SK-N-SH (cell line): Measurements from ENCODE around the gene GRAMD2A. TPM values are rescaled to one million over a fixed set of nuclear protein-coding genes. Genes with fewer than 3 reads are reported as not detected.

ENCODE experiments used
- CTCF ChIA-PET: fragments of 300-600, 350-600 bp; formaldehyde crosslinking; extraction: SDS; loops from one replicate; lab custom pipeline; 2021; lab: Yijun Ruan, JAX
- POLR2A ChIA-PET: fragments of 350-600 bp; sonication (Branson Sonifier 250); formaldehyde crosslinking; extraction: SDS; loops from one replicate; lab custom pipeline; 2020; ENCODE audit warnings: antibody characterized with exemption, inconsistent platforms; lab: Yijun Ruan, JAX
- DNase-seq: peaks from one replicate; pipeline ENCODE4 v3.0.0; 2012
- H2AFZ ChIP-seq: fragments of 200-600 bp; sonication (generic); 2 replicates; pipeline ENCODE4 v1.8.1; 2016; ENCODE audit warnings: antibody characterized with exemption, mild to moderate bottlenecking, low read depth
- H3F3A ChIP-seq: fragments of 200-600 bp; sonication (generic); replicated peaks from 2 replicates; pipeline ENCODE3; 2016; ENCODE audit warnings: antibody characterized with exemption, mild to moderate bottlenecking; ENCODE audit not compliant: insufficient read depth
- H3K27ac ChIP-seq, 2 experiments: fragments of 200-500 bp in 1 of 2; fragments of 200-600 bp in 1 of 2; sonication (Bioruptor generic) in 1 of 2; sonication (generic), shearing (Covaris generic) in 1 of 2; 2 replicates each; pipeline versions ENCODE4 v1.5.1 to v1.6.1; 2014 to 2016; ENCODE audit warnings: low read depth in 2 of 2, inconsistent platforms in 1 of 2, low read length in 1 of 2, mild to moderate bottlenecking in 1 of 2, mixed read lengths in 1 of 2
- H3K27me3 ChIP-seq: fragments of 200-600 bp; sonication (generic), shearing (Covaris generic); 2 replicates; pipeline ENCODE4 v1.6.1; 2016; ENCODE audit warnings: mixed run types; ENCODE audit not compliant: insufficient read depth
- H3K36me3 ChIP-seq, 2 experiments: fragments of 200-500 bp in 1 of 2; fragments of 200-600 bp in 1 of 2; sonication (Bioruptor generic) in 1 of 2; sonication (generic) in 1 of 2; replicated peaks in 1 of 2; 2 replicates each; pipeline versions ENCODE3 to v1.5.1; 2014 to 2016; ENCODE audit warnings: low read length in 1 of 2, mild to moderate bottlenecking in 1 of 2; ENCODE audit not compliant: insufficient read depth in 2 of 2, control insufficient read depth in 1 of 2
- H3K4me1 ChIP-seq, 2 experiments: fragments of 200-500 bp in 1 of 2; fragments of 200-600 bp in 1 of 2; sonication (Bioruptor generic) in 1 of 2; sonication (generic), shearing (Covaris generic) in 1 of 2; 2 replicates each; pipeline versions ENCODE4 v1.5.1 to v1.6.1; 2014 to 2016; ENCODE audit warnings: low read depth in 1 of 2, low read length in 1 of 2, mixed run types in 1 of 2; ENCODE audit not compliant: insufficient read depth in 2 of 2, control insufficient read depth in 1 of 2
- H3K4me2 ChIP-seq: fragments of 200-600 bp; sonication (generic), shearing (Covaris generic); 2 replicates; pipeline ENCODE4 v1.6.1; 2017; ENCODE audit warnings: mixed run types
- H3K4me3 ChIP-seq, 2 experiments: fragments of 200-500 bp in 1 of 2; fragments of 200-600 bp in 1 of 2; sonication (Bioruptor generic) in 1 of 2; sonication (generic), shearing (Covaris generic) in 1 of 2; 2 replicates each; pipeline versions ENCODE4 v1.5.1 to v1.8.1; 2014 to 2016; ENCODE audit warnings: low read depth in 2 of 2, inconsistent platforms in 1 of 2, low read length in 1 of 2, mild to moderate bottlenecking in 1 of 2, mixed read lengths in 1 of 2, moderate library complexity in 1 of 2
- H3K79me2 ChIP-seq: fragments of 200-600 bp; sonication (generic); 2 replicates; pipeline ENCODE4 v1.8.1; 2017; ENCODE audit warnings: mild to moderate bottlenecking; ENCODE audit not compliant: insufficient read depth
- H3K9ac ChIP-seq: fragments of 200-600 bp; sonication (generic); 2 replicates; pipeline ENCODE4 v1.6.1; 2017; ENCODE audit warnings: mixed run types
- H3K9me2 ChIP-seq: fragments of 200-600 bp; sonication (generic); 2 replicates; pipeline ENCODE4 v1.6.1; 2017; ENCODE audit warnings: mixed run types
- H3K9me3 ChIP-seq: fragments of 200-600 bp; sonication (generic); 2 replicates; pipeline ENCODE4 v1.6.1; 2017; ENCODE audit warnings: mixed run types, mild to moderate bottlenecking, moderate library complexity
- H4K20me1 ChIP-seq: fragments of 200-600 bp; sonication (generic); 2 replicates; pipeline ENCODE4 v1.6.1; 2017; ENCODE audit warnings: mild to moderate bottlenecking, mixed run types; ENCODE audit not compliant: insufficient read depth
- CHD2 ChIP-seq: fragments of 150-350 bp; IDR thresholded peaks from 2 replicates; pipeline ENCODE4 v1.6.1; 2018; ENCODE audit warnings: low read length; ENCODE audit not compliant: partially characterized antibody
- EP300 ChIP-seq, 2 experiments: IDR thresholded peaks; 2 replicates each; pipeline versions ENCODE4 v1.4.0 to v1.6.1; 2012; ENCODE audit warnings: borderline replicate concordance in 1 of 2, low read depth in 1 of 2, low read length in 1 of 2
- FOSL2 ChIP-seq: IDR thresholded peaks from 2 replicates; pipeline ENCODE4 v1.4.0; 2012; ENCODE audit warnings: low read depth, mild to moderate bottlenecking, moderate library complexity, borderline replicate concordance
- GABPA ChIP-seq: IDR thresholded peaks from 2 replicates; pipeline ENCODE4 v1.4.0; 2012; ENCODE audit warnings: low read depth, mild to moderate bottlenecking
- JUND ChIP-seq: IDR thresholded peaks from 2 replicates; pipeline ENCODE4 v1.4.0; 2012
- MAX ChIP-seq: IDR thresholded peaks from 2 replicates; pipeline ENCODE4 v1.4.0; 2012; ENCODE audit warnings: low read depth
- NFIC ChIP-seq: IDR thresholded peaks from 2 replicates; pipeline ENCODE4 v1.4.0; 2012; ENCODE audit warnings: borderline replicate concordance
- PBX3 ChIP-seq: IDR thresholded peaks from 2 replicates; pipeline ENCODE4; 2012
- POLR2AphosphoS5 ChIP-seq: IDR thresholded peaks from 2 replicates; pipeline ENCODE4 v1.6.1; 2012; ENCODE audit warnings: low read depth, low read length
- REST ChIP-seq: IDR thresholded peaks from 2 replicates; pipeline ENCODE4 v1.6.1; 2012; ENCODE audit warnings: mild to moderate bottlenecking, low read depth, low read length, moderate library complexity
- RXRA ChIP-seq: IDR thresholded peaks from 2 replicates; pipeline ENCODE4 v1.4.0; 2012; ENCODE audit warnings: low read depth, mild to moderate bottlenecking, borderline replicate concordance
- SIN3A ChIP-seq: IDR thresholded peaks from 2 replicates; pipeline ENCODE4 v1.6.1; 2012; ENCODE audit warnings: low read depth, mild to moderate bottlenecking, low read length, moderate library complexity, borderline replicate concordance
- TAF1 ChIP-seq: IDR thresholded peaks from 2 replicates; pipeline ENCODE4 v1.6.1; 2012; ENCODE audit warnings: low read depth, mild to moderate bottlenecking, low read length, moderate library complexity, borderline replicate concordance
- TCF12 ChIP-seq: IDR thresholded peaks from 2 replicates; pipeline ENCODE4 v1.4.0; 2012
- YY1 ChIP-seq: IDR thresholded peaks from 2 replicates; pipeline ENCODE4 v1.4.0; 2012; ENCODE audit warnings: low read depth, mild to moderate bottlenecking
- ZBTB33 ChIP-seq: IDR thresholded peaks from 2 replicates; pipeline ENCODE4 v1.4.0; 2012; ENCODE audit warnings: low read depth, borderline replicate concordance
- WGBS: methylation state at CpG from one replicate; pipeline ENCODE4 v1.1.6; 2017; ENCODE audit warnings: low lambda C conversion rate; 5-methylcytosine and 5-hydroxymethylcytosine counted together
- polyA plus RNA-seq, 3 experiments: library from polyadenylated mRNA; depleted of rRNA; stranded (reverse); fragments of >200 nt; gene quantifications; 2 replicates each; pipeline ENCODE4 v1.2.3, GENCODE V29; 2012

Gene GRAMD2A
- polyA plus RNA-seq, 1 of the 3 experiments (the other 2 are of a cell fraction), result 0.10 TPM

GRCh38 chr15:72237029-72237852 is 39.7 kb upstream of the GRAMD2A start:
- peaks cover 8 to 25% of the 10 kb centered on the region in 2 experiments for H3K4me1 ChIP-seq
- H3F3A ChIP-seq, result peaks cover 34% of the 10 kb centered on the region
- H3K27me3 ChIP-seq, result no peaks in the 10 kb centered on the region
- peaks cover 7 to 22% of the 10 kb centered on the region in 2 experiments for H3K36me3 ChIP-seq
- H3K4me2 ChIP-seq, result peak overlapping the region; percentile 94
- POLR2A ChIA-PET, result no interaction called here
- H3K4me3 ChIP-seq, result peak overlapping the region; percentile 40 to 73; a peak in 3 of 4 replicates
- WGBS, result 7% methylated on average over 3 of the region's 3 CpGs
- H2AFZ ChIP-seq, result peak overlapping the region; percentile 61; the same call in 1 of the 2 replicates
- H3K9me2 ChIP-seq, result no peaks in the 10 kb centered on the region
- no peaks in the 10 kb centered on the region for H4K20me1 ChIP-seq
- H3K79me2 ChIP-seq, result peaks cover 33% of the 10 kb centered on the region
- CTCF ChIA-PET, result interaction anchor here (1.2 to 2.3 kb wide), 2 partner anchors 10 to 38 kb away, joined by 5 to 10 read pairs; no protein-coding TSS in a partner anchor
- TF ChIP-seq POLR2AphosphoS5, result peak; percentile 89
- 0 out of 2 replicates have a peak, but pooled peaks have one; percentile 41 for TF ChIP-seq REST
- peak; percentile 74 for TF ChIP-seq TCF12
- 0 out of 2 replicates have a peak, but pooled peaks have one; percentile 15 for TF ChIP-seq ZBTB33
- no peak; the same call in 1 of the 2 replicates for TF ChIP-seq SIN3A
- no peak for TF ChIP-seq CHD2
- peak; percentile 52 for TF ChIP-seq PBX3
- peak; percentile 82 for TF ChIP-seq JUND
- peak; percentile 28; the same call in 1 of the 2 replicates for TF ChIP-seq NFIC
- TF ChIP-seq RXRA, result 0 out of 2 replicates have a peak, but pooled peaks have one; percentile 37
- peak; percentile 86 for TF ChIP-seq FOSL2
- peak; percentile 52; the same call in 1 of the 2 replicates for TF ChIP-seq YY1
- no peak for TF ChIP-seq MAX
- peak in 1 of 2 experiments; percentile 84; a peak in 2 of 4 replicates for TF ChIP-seq EP300 (IDR thresholded peaks at IDR 0.05; ENCODE audit: borderline replicate concordance in 1 of 2, low read depth in 1 of 2, low read length in 1 of 2)
- TF ChIP-seq TAF1, result peak; percentile 95
- TF ChIP-seq GABPA, result no peak
- peak overlapping the region; percentile 88 for H3K9ac ChIP-seq
- no peaks in the 10 kb centered on the region for H3K9me3 ChIP-seq
- peak overlapping the region; percentile 78 to 99 for H3K27ac ChIP-seq
- DNase-seq, result peak; percentile 15
